GM19397 (cell line): Measurements from ENCODE around the gene OSBP2.

ENCODE experiments used
- ATAC-seq: cut with Tn5 transposase; IDR thresholded peaks from one replicate; pipeline ENCODE4 v1.9.1; 2021; ENCODE audit warnings: mild to moderate bottlenecking, moderate library complexity; ENCODE audit not compliant: unreplicated experiment

OSBP2 gene

GRCh38 chr22:30953206-30953605 lies 258.5 kb downstream of the OSBP2 start:
- ATAC-seq = no peak

- no peak for ATAC-seq
These were observed 260.5 kb downstream of the OSBP2 start for GRCh38 chr22:30955153-30955552.
